Inflammatory macrophage treated with lipopolysaccharide for 4 hours (primary cell): ENCODE data around the gene NFKBIE.

Experiments
- DNase-seq: peaks from one replicate; pipeline ENCODE4 v3.0.0-alpha.2; 2020

Gene NFKBIE

GRCh38 chr6:44297063-44298038 is 32.0 kb upstream of the NFKBIE start:
- DNase-seq = no peak

GRCh38 chr6:44294832-44295791 is 29.8 kb upstream of the NFKBIE start:
- no peak for DNase-seq

DNA sequence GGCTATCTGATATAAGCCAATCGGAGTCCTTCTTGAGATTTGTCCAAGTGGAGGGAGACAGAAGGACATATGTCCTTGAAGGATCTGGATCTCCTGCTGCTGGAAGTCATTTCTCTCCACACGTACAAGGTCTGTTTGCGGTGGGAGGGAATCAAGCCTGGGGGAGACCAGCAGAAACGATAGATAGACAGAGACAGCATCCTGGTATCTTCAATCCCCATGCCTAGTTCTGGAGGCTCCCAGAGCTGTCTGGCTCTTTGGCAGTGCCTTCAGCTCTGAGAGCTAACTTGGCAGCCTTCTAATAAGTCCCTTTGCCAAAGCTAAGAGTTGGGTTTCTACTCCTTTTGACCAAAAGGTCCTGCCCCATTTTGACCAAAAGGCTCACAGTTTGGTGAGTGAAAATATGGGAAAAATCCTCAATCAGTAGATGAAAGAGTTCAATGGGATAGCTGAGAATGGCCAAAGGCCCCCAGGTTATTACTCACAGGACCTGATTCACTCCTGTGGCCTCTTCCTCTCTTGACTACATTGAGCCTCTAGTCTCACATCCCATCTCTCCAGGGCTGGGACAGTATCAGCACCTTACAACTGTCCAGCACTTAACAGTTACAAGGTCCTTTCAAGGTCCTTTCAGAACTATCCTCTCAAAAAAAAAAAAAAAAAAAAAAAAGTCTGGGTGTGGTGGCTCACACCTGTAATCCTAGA is 27.5 kb upstream of the NFKBIE start:
- no peak for DNase-seq

GRCh38 chr6:44291841-44292240 is 26.5 kb upstream of the NFKBIE start:
- no peak for DNase-seq

DNA sequence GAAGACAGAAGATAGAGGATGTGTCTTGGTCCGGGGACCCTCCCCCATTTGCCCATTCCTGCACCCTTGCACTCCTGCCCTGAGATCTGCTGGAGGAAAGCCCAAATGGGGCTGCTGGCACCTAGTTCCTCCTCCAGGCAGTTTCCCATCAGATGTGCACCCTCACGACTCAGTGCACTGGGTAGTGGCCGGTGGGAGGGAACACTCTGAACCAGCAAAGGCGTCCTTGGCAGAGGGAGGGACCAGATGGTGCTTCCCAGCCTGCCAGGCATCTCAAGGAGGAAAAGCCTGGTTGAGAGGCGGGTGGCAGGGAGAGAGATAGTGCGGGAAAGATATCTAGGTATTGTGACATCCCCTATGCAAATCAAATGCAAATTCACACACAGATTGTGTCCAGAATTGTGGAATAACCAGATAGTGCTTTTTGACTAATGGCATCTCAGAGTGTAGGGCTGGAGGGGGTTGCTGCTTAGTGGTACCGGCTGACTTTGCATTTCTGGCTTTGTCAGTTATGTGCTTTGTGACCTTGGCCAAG is 24.4 kb upstream of the NFKBIE start:
- DNase-seq = peak; percentile 40

- no peak for DNase-seq
Observed at GRCh38 chr6:44286747-44287146, 21.4 kb upstream of the NFKBIE start.

- DNase-seq = no peak
Observed at GRCh38 chr6:44286285-44286565, 20.9 kb upstream of the NFKBIE start.

- DNase-seq = no peak
Observed at GRCh38 chr6:44285552-44286284, 20.4 kb upstream of the NFKBIE start.

GRCh38 chr6:44284867-44285266 is 19.5 kb upstream of the NFKBIE start:
- DNase-seq = no peak

GRCh38 chr6:44284121-44284520 is 18.8 kb upstream of the NFKBIE start:
- DNase-seq = peak; percentile 66

GRCh38 chr6:44278774-44279697 is 13.7 kb upstream of the NFKBIE start:
- DNase-seq = peak; percentile 62

- no peak for DNase-seq
Observed at GRCh38 chr6:44278315-44278714, 13.0 kb upstream of the NFKBIE start.

- no peak for DNase-seq
Observed at GRCh38 chr6:44277763-44278162, 12.4 kb upstream of the NFKBIE start.

DNA sequence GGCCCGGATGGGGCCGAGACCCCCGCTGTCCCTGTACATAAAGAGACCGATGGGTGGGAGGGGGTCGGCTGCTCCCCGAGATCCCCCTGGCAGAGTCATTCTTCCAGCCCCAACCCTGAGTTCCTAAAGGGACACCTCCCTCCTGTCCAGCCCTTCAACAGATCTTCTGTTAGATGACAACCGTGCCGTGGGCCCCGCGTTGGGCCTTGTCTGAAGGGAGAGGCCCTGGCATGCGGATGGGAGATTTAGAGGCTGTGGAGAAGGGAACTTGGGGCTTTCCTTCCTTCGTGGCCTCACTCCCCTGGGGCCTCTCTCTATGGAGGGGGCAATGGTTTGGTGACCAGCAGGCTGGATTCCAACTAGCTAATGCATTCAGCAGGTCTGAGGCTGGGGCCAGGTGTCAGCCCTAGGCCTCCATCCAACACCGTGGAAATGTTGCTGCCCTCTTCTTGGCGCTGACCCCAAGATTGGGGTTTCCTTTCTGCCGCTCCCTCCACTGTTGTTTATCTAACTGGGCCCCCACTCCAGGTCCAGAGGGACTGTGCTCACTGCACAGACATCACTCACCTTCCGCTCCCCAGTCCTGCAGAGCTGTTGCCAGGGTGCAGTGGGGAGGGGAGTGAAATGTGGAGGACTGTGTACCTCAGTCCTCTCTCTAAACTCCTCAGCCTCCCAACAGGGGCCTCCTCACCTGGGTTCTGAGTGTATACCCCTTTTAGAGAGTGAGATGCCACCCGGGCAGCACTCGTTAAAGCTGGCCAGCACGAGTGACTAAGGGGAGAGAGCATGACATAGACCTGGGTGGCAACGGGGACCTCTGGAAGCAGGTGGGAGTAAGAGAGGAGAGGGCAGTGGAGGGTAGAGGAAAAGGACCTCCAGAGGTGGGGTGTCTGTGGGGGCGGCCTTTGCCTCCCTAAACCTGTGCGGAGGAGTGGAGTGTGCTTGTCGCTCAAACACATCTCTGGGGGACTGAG is 11.6 kb upstream of the NFKBIE start:
- no peak for DNase-seq

- DNase-seq = no peak
Observed at GRCh38 chr6:44275749-44276648, 10.6 kb upstream of the NFKBIE start.

- DNase-seq = no peak
Observed at GRCh38 chr6:44275271-44275748, 10.0 kb upstream of the NFKBIE start.

GRCh38 chr6:44273617-44274016 is 8.3 kb upstream of the NFKBIE start:
- DNase-seq = no peak

DNA sequence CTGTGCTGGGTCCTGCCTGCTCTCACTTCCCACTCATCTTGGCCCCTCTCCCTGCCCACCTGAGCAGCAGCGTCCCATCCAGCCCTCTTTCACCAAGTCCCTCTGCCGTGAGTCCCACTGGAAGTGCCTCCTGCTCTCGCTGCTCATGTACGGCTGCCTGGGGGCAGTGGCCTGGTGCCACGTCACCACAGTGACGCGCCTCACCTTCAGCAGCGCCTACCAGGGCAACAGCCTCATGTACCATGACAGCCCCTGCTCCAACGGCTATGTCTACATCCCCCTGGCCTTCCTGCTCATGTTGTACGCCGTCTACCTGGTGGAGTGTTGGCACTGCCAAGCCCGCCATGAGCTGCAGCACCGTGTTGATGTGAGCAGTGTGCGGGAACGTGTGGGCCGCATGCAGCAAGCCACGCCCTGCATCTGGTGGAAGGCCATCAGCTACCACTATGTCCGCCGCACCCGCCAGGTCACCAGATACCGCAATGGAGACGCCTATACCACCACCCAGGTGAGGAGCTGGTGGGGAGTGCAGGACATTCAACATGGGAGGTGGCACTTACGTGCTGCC is 7.7 kb upstream of the NFKBIE start:
- DNase-seq = no peak
